HUES64 (cell line): Measurements from ENCODE around the gene MYO9B.
A peak's percentile ranks its signal among the peaks of the same experiment; 100 is the strongest.

Experiments
- H3K27ac ChIP-seq: 2 replicates; pipeline ENCODE4 v1.7.0; 2013; ENCODE audit warnings: low read depth, low read length, inconsistent platforms
- H3K27me3 ChIP-seq: 2 replicates; pipeline ENCODE4 v1.6.1; 2013; ENCODE audit warnings: mild to moderate bottlenecking, low read length; ENCODE audit not compliant: insufficient read depth
- H3K36me3 ChIP-seq: 2 replicates; pipeline ENCODE4 v1.6.1; 2013; ENCODE audit warnings: mild to moderate bottlenecking, low read length; ENCODE audit not compliant: insufficient read depth
- H3K4me1 ChIP-seq: 2 replicates; pipeline ENCODE4 v1.6.1; 2013; ENCODE audit warnings: mild to moderate bottlenecking, low read length, moderate library complexity; ENCODE audit not compliant: insufficient read depth
- H3K4me3 ChIP-seq: 2 replicates; pipeline ENCODE4 v1.5.1; 2013; ENCODE audit warnings: mild to moderate bottlenecking, low read length, moderate library complexity
- H3K9ac ChIP-seq: 2 replicates; pipeline ENCODE4 v1.6.1; 2013; ENCODE audit warnings: mild to moderate bottlenecking, low read depth, low read length
- H3K9me3 ChIP-seq: 2 replicates; pipeline ENCODE4 v1.6.1; 2013; ENCODE audit warnings: low read depth, low read length; ENCODE audit not compliant: insufficient read depth
- WGBS: fragments of 150-250, 120-280 bp; methylation state at CpG from one replicate; pipeline ENCODE4 v1.1.7; 2013; ENCODE audit warnings: missing lambda C conversion rate; 5-methylcytosine and 5-hydroxymethylcytosine counted together

The MYO9B gene

GRCh38 chr19:17063428-17063827 is 12.1 kb upstream of the MYO9B start:
- peaks cover 80% of the 10 kb centered on the region for H3K36me3 ChIP-seq
- H3K4me1 ChIP-seq = peaks cover 3% of the 10 kb centered on the region; the same call in 1 of the 2 replicates
- peaks cover 14% of the 10 kb centered on the region for H3K9me3 ChIP-seq
- no peak overlapping the region for H3K27ac ChIP-seq
- WGBS = 94% methylated on average over 2 of the region's 2 CpGs
- no peak overlapping the region for H3K9ac ChIP-seq
- no peak overlapping the region for H3K4me3 ChIP-seq
- H3K27me3 ChIP-seq = no peaks in the 10 kb centered on the region

GRCh38 chr19:17069193-17069592 is 6.4 kb upstream of the MYO9B start:
- WGBS = 75% methylated on average over 9 of the region's 9 CpGs
- H3K9ac ChIP-seq = no peak overlapping the region
- H3K4me3 ChIP-seq = no peak overlapping the region
- peaks cover 69% of the 10 kb centered on the region for H3K36me3 ChIP-seq
- H3K9me3 ChIP-seq = no peaks in the 10 kb centered on the region
- H3K4me1 ChIP-seq = peaks cover 7% of the 10 kb centered on the region
- no peaks in the 10 kb centered on the region for H3K27me3 ChIP-seq
- H3K27ac ChIP-seq = no peak overlapping the region

GRCh38 chr19:17070421-17070820 is 5.2 kb upstream of the MYO9B start:
- no peak overlapping the region for H3K4me3 ChIP-seq
- no peak overlapping the region for H3K9ac ChIP-seq
- peaks cover 10% of the 10 kb centered on the region for H3K4me1 ChIP-seq
- H3K27me3 ChIP-seq = no peaks in the 10 kb centered on the region
- H3K36me3 ChIP-seq = peaks cover 60% of the 10 kb centered on the region
- 93% methylated on average over 12 of the region's 12 CpGs for WGBS
- H3K27ac ChIP-seq = no peak overlapping the region
- no peaks in the 10 kb centered on the region for H3K9me3 ChIP-seq

- H3K4me1 ChIP-seq = peaks cover 10% of the 10 kb centered on the region
- H3K9me3 ChIP-seq = no peaks in the 10 kb centered on the region
- 93% methylated on average over 7 of the region's 7 CpGs for WGBS
- peaks cover 59% of the 10 kb centered on the region for H3K36me3 ChIP-seq
- no peak overlapping the region for H3K27ac ChIP-seq
- H3K9ac ChIP-seq = no peak overlapping the region
- no peak overlapping the region for H3K4me3 ChIP-seq
- H3K27me3 ChIP-seq = no peaks in the 10 kb centered on the region
Observed at GRCh38 chr19:17070912-17071311, 4.7 kb upstream of the MYO9B start.

- Histone ChIP-seq H3K9ac (peak overlapping the region; percentile 94; the same call in 1 of the 2 replicates), H3K36me3 (peaks cover 33% of the 10 kb centered on the region), H3K27me3 (no peaks in the 10 kb centered on the region), H3K4me1 (peaks cover 29% of the 10 kb centered on the region), H3K27ac (no peak overlapping the region; the same call in 1 of the 2 replicates), H3K9me3 (no peaks in the 10 kb centered on the region), H3K4me3 (peak overlapping the region; percentile 86)
- 33% methylated on average over 17 of the region's 18 CpGs for WGBS
Observed at GRCh38 chr19:17073869-17074633, 1.5 kb upstream of the MYO9B start.

- peak overlapping the region; percentile 94 for H3K9ac ChIP-seq
- 2% methylated on average over 11 of the region's 11 CpGs for WGBS
- H3K4me1 ChIP-seq = peaks cover 34% of the 10 kb centered on the region
- H3K4me3 ChIP-seq = peak overlapping the region; percentile 86
- H3K36me3 ChIP-seq = peaks cover 32% of the 10 kb centered on the region
- H3K9me3 ChIP-seq = no peaks in the 10 kb centered on the region
- H3K27ac ChIP-seq = peak overlapping the region; percentile 91
- no peaks in the 10 kb centered on the region for H3K27me3 ChIP-seq
Observed at GRCh38 chr19:17074634-17075034, 943 bp upstream of the MYO9B start.

GRCh38 chr19:17075864-17076542 is 426 bp downstream of the MYO9B start:
- Histone ChIP-seq H3K4me3 (peak overlapping the region; percentile 94), H3K27ac (peak overlapping the region; percentile 62; the same call in 1 of the 2 replicates), H3K27me3 (no peaks in the 10 kb centered on the region), H3K9me3 (no peaks in the 10 kb centered on the region), H3K4me1 (peaks cover 34% of the 10 kb centered on the region), H3K36me3 (peaks cover 25% of the 10 kb centered on the region), H3K9ac (peak overlapping the region; percentile 69)
- WGBS = under 1% methylated on average over 43 of the region's 43 CpGs

- Histone ChIP-seq H3K4me3 (peak overlapping the region; percentile 94), H3K4me1 (peaks cover 34% of the 10 kb centered on the region), H3K27me3 (no peaks in the 10 kb centered on the region), H3K36me3 (peaks cover 19% of the 10 kb centered on the region), H3K9ac (peak overlapping the region; percentile 69), H3K27ac (no peak overlapping the region), H3K9me3 (no peaks in the 10 kb centered on the region)
- 13% methylated on average over 12 of the region's 12 CpGs for WGBS
Observed at GRCh38 chr19:17076543-17076991, 990 bp downstream of the MYO9B start.

GRCh38 chr19:17077447-17078028 is 2.0 kb downstream of the MYO9B start:
- Histone ChIP-seq H3K27ac (no peak overlapping the region), H3K9ac (no peak overlapping the region), H3K36me3 (peaks cover 10% of the 10 kb centered on the region), H3K4me1 (peaks cover 34% of the 10 kb centered on the region), H3K27me3 (no peaks in the 10 kb centered on the region), H3K9me3 (no peaks in the 10 kb centered on the region), H3K4me3 (peak overlapping the region; percentile 94)
- 88% methylated on average over 17 of the region's 17 CpGs for WGBS

- Histone ChIP-seq H3K4me1 (peaks cover 34% of the 10 kb centered on the region), H3K36me3 (peaks cover 2% of the 10 kb centered on the region; the same call in 1 of the 2 replicates), H3K9ac (no peak overlapping the region), H3K4me3 (no peak overlapping the region), H3K27ac (no peak overlapping the region), H3K27me3 (no peaks in the 10 kb centered on the region), H3K9me3 (no peaks in the 10 kb centered on the region)
- WGBS = 89% methylated on average over 19 of the region's 19 CpGs
Observed at GRCh38 chr19:17078036-17078919, 2.7 kb downstream of the MYO9B start.
